HepG2 (cell line): ENCODE measurements around the gene DCST2. TPM values are rescaled to one million over a fixed set of nuclear protein-coding genes. Genes with fewer than 3 reads are reported as not detected.

Experiments
- HIC2 ChIP-seq: sonication (generic); formaldehyde crosslinking; IDR thresholded peaks from 2 replicates; pipeline ENCODE4 v1.9.0; 2022; ENCODE audit warnings: low read depth, missing genetic modification reagents
- NR2F1 ChIP-seq, 2 experiments: fragments of 450-650 bp in 1 of 2; formaldehyde crosslinking in 1 of 2; IDR thresholded peaks; 2 replicates each; pipeline versions ENCODE4 v1.5.0 to v1.6.1; 2016 to 2020; ENCODE audit warnings: mild to moderate bottlenecking in 1 of 2, missing compliant biosample characterization in 1 of 2, missing genetic modification reagents in 1 of 2, moderate library complexity in 1 of 2
- PATZ1 ChIP-seq: sonication (generic); formaldehyde crosslinking; IDR thresholded peaks from 2 replicates; pipeline ENCODE4 v1.4.0; 2020; ENCODE audit warnings: missing genetic modification reagents
- ZNF687 ChIP-seq: sonication (generic); formaldehyde crosslinking; IDR thresholded peaks from 2 replicates; pipeline ENCODE4 v1.5.1; 2020; ENCODE audit warnings: mild to moderate bottlenecking, missing genetic modification reagents, moderate library complexity
- polyA plus RNA-seq, 8 experiments: library from polyadenylated mRNA; depleted of rRNA in 3 of 8; stranded (reverse) in 7 of 8; unstranded in 1 of 8; fragments of >200 nt; fragmentation: Illumina TruSeq in 4 of 8; extraction: Trizol in 4 of 8; gene quantifications; 2 replicates each; pipeline versions ENCODE4 v1.2.1 to v1.2.3, GENCODE V29; 2011 to 2016; ENCODE audit warnings: low read depth in 4 of 8, missing spikeins in 1 of 8, mixed read lengths in 1 of 8; ENCODE audit not compliant: insufficient read depth in 1 of 8
- total RNA-seq, 5 experiments: library from RNA; depleted of rRNA; stranded (reverse); fragments of >200 nt; fragmentation: Illumina TruSeq; extraction: Trizol; gene quantifications; 2 replicates each; pipeline ENCODE4 v1.2.3, GENCODE V29; 2016; ENCODE audit warnings: low read depth in 1 of 5
- TF ChIP-seq, protein P1 (sequence below): sonication (generic); formaldehyde crosslinking; IDR thresholded peaks from 2 replicates; pipeline ENCODE4 v1.4.0; 2020; ENCODE audit warnings: missing genetic modification reagents, borderline replicate concordance

DCST2 gene
- total and polyA plus RNA-seq, 2 of the 13 experiments (the other 11 are each of a cell fraction or from before 2014, with no cell fraction given), result 0.74 TPM; not detected in 1

DNA sequence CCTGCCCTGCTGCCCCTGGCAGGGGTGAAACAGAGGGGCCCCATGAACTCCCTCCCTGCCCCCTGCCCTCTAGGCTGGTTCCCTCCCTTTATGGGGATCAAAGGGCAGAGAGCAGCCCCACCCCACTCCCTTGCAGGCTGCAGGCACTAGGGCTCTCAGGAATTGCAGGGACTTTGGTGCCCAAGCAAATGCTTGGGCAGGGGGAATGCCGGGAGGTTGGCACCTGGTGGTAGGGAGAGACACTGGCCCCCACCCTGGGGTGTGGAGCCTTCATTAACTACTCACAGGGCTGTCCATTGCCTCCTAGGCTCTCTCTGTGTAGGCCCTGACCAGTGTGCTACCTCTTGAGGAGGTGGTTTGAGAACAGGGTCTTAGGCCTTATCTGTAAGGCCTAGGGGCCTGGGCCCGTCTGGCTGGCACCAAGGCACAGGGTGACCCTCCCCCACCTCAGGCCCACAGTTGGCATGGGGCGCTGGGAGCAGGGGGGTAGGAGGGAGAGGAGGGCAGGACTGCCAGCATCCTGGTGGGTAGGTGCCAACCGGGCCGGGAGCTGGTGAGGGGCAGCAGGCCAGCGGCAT is 26.2 kb downstream of the DCST2 start (continued):
- TF ChIP-seq ZNF687 (CRISPR knock-in tag) (peak; percentile 64), HIC2 (CRISPR knock-in tag) (peak; percentile 98), PATZ1 (CRISPR knock-in tag) (peak; percentile 79), NR2F1 (CRISPR knock-in tag; IDR thresholded peaks at IDR 0.05) (0 out of 4 replicates have a peak, but pooled peaks have one; percentile 16 to 42)
- TF ChIP-seq, protein P1, sequence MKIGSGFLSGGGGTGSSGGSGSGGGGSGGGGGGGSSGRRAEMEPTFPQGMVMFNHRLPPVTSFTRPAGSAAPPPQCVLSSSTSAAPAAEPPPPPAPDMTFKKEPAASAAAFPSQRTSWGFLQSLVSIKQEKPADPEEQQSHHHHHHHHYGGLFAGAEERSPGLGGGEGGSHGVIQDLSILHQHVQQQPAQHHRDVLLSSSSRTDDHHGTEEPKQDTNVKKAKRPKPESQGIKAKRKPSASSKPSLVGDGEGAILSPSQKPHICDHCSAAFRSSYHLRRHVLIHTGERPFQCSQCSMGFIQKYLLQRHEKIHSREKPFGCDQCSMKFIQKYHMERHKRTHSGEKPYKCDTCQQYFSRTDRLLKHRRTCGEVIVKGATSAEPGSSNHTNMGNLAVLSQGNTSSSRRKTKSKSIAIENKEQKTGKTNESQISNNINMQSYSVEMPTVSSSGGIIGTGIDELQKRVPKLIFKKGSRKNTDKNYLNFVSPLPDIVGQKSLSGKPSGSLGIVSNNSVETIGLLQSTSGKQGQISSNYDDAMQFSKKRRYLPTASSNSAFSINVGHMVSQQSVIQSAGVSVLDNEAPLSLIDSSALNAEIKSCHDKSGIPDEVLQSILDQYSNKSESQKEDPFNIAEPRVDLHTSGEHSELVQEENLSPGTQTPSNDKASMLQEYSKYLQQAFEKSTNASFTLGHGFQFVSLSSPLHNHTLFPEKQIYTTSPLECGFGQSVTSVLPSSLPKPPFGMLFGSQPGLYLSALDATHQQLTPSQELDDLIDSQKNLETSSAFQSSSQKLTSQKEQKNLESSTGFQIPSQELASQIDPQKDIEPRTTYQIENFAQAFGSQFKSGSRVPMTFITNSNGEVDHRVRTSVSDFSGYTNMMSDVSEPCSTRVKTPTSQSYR (CRISPR knock-in tag), result peak; percentile 36; the same call in 1 of the 2 replicates
